ENCODE results near the gene GRAP2.
"Not testable (repeated sequence)": the region's sequence is repeated elsewhere in the genome, so short reads cannot be mapped to it uniquely, and the experiment has no call there.

GRAP2 gene

GRCh38 chr22:39900306-39901227 lies at the start of gene GRAP2:
Gene GRAP2 (plus strand): TSS chr22:39901084. CDS start chr22:39947107, 46,023 bp downstream.
- Mint-ChIP-seq H3K27ac (peak within 1 kb of the TSS; percentile 98), H3K4me3 (peak within 1 kb of the TSS; percentile 84), H3K36me3 (ENCODE audit: low read depth) (peaks cover 19% of the 10 kb centered on the region), H3K27me3 (no peaks in the 10 kb centered on the region), H3K4me1 (ENCODE audit: low read depth) (peaks cover 32% of the 10 kb centered on the region), H3K9me3 (no peaks in the 10 kb centered on the region)
- peak; percentile 58 for DNase-seq

- Mint-ChIP-seq H3K27ac (no peak overlapping the region), H3K27me3 (no peaks in the 10 kb centered on the region), H3K4me3 (no peak overlapping the region), H3K9me3 (no peaks in the 10 kb centered on the region), H3K36me3 (ENCODE audit: low read depth) (no peaks in the 10 kb centered on the region), H3K4me1 (ENCODE audit: low read depth) (no peaks in the 10 kb centered on the region)
- DNase-seq: no peak
Observed at GRCh38 chr22:39851606-39852315, 49.1 kb upstream of the GRAP2 start.

GRCh38 chr22:39852799-39853198 lies 48.1 kb upstream of the GRAP2 start:
- no peaks in the 10 kb centered on the region for H3K9me3 Mint-ChIP-seq
- H3K27me3 Mint-ChIP-seq: no peaks in the 10 kb centered on the region
- H3K4me3 Mint-ChIP-seq: no peak overlapping the region
- no peak for DNase-seq
- no peaks in the 10 kb centered on the region for H3K36me3 Mint-ChIP-seq (ENCODE audit: low read depth)
- H3K4me1 Mint-ChIP-seq (ENCODE audit: low read depth): no peaks in the 10 kb centered on the region
- H3K27ac Mint-ChIP-seq: no peak overlapping the region

GRCh38 chr22:39856588-39856987 lies 44.3 kb upstream of the GRAP2 start:
- no peak for DNase-seq
- H3K4me3 Mint-ChIP-seq: no peak overlapping the region
- no peaks in the 10 kb centered on the region for H3K36me3 Mint-ChIP-seq (ENCODE audit: low read depth)
- peaks cover 23% of the 10 kb centered on the region for H3K4me1 Mint-ChIP-seq (ENCODE audit: low read depth)
- H3K9me3 Mint-ChIP-seq: no peaks in the 10 kb centered on the region
- no peaks in the 10 kb centered on the region for H3K27me3 Mint-ChIP-seq
- no peak overlapping the region for H3K27ac Mint-ChIP-seq

GRCh38 chr22:39859903-39860588 lies 40.8 kb upstream of the GRAP2 start:
- DNase-seq: no peak
- H3K27ac Mint-ChIP-seq: peak overlapping the region; percentile 69
- H3K9me3 Mint-ChIP-seq: no peaks in the 10 kb centered on the region
- H3K27me3 Mint-ChIP-seq: no peaks in the 10 kb centered on the region
- H3K4me3 Mint-ChIP-seq: peak overlapping the region; percentile 60
- H3K4me1 Mint-ChIP-seq (ENCODE audit: low read depth): peaks cover 23% of the 10 kb centered on the region
- no peaks in the 10 kb centered on the region for H3K36me3 Mint-ChIP-seq (ENCODE audit: low read depth)

- H3K4me3 Mint-ChIP-seq: no peak overlapping the region
- H3K9me3 Mint-ChIP-seq: peaks cover 4% of the 10 kb centered on the region
- no peaks in the 10 kb centered on the region for H3K27me3 Mint-ChIP-seq
- peaks cover 7% of the 10 kb centered on the region for H3K4me1 Mint-ChIP-seq (ENCODE audit: low read depth)
- DNase-seq: no peak
- H3K27ac Mint-ChIP-seq: no peak overlapping the region
- H3K36me3 Mint-ChIP-seq (ENCODE audit: low read depth): no peaks in the 10 kb centered on the region
Observed at GRCh38 chr22:39868741-39869140, 32.1 kb upstream of the GRAP2 start.

GRCh38 chr22:39869797-39870196 lies 31.1 kb upstream of the GRAP2 start:
- not testable (repeated sequence) for H3K4me3 Mint-ChIP-seq; H3K27me3 Mint-ChIP-seq; H3K27ac Mint-ChIP-seq; H3K9me3 Mint-ChIP-seq; DNase-seq; H3K36me3 Mint-ChIP-seq (ENCODE audit: low read depth)
- peaks cover 13% of the 10 kb centered on the region for H3K4me1 Mint-ChIP-seq (ENCODE audit: low read depth)

GRCh38 chr22:39871008-39871798 lies 29.7 kb upstream of the GRAP2 start:
- no peak overlapping the region for H3K27ac Mint-ChIP-seq
- no peak for DNase-seq
- H3K4me3 Mint-ChIP-seq: no peak overlapping the region
- no peaks in the 10 kb centered on the region for H3K27me3 Mint-ChIP-seq
- H3K4me1 Mint-ChIP-seq (ENCODE audit: low read depth): peaks cover 13% of the 10 kb centered on the region
- H3K36me3 Mint-ChIP-seq (ENCODE audit: low read depth): no peaks in the 10 kb centered on the region
- peaks cover 5% of the 10 kb centered on the region for H3K9me3 Mint-ChIP-seq

GRCh38 chr22:39872548-39872947 lies 28.3 kb upstream of the GRAP2 start:
- Mint-ChIP-seq H3K4me3 (no peak overlapping the region), H3K27ac (no peak overlapping the region), H3K4me1 (ENCODE audit: low read depth) (peaks cover 13% of the 10 kb centered on the region)

GRCh38 chr22:39873965-39874364 lies 26.9 kb upstream of the GRAP2 start:
- no peak for DNase-seq
- peak overlapping the region; percentile 60 for H3K27ac Mint-ChIP-seq
- peaks cover 17% of the 10 kb centered on the region for H3K4me1 Mint-ChIP-seq (ENCODE audit: low read depth)
- H3K27me3 Mint-ChIP-seq: no peaks in the 10 kb centered on the region
- peaks cover 5% of the 10 kb centered on the region for H3K9me3 Mint-ChIP-seq
- H3K4me3 Mint-ChIP-seq: no peak overlapping the region
- H3K36me3 Mint-ChIP-seq (ENCODE audit: low read depth): no peaks in the 10 kb centered on the region

More at GRCh38 chr22:39872548-39872947, 28.3 kb upstream of the GRAP2 start:
- no peaks in the 10 kb centered on the region for H3K36me3 Mint-ChIP-seq (ENCODE audit: low read depth)
- no peaks in the 10 kb centered on the region for H3K27me3 Mint-ChIP-seq
- peaks cover 5% of the 10 kb centered on the region for H3K9me3 Mint-ChIP-seq
- DNase-seq: no peak

- peaks cover 17% of the 10 kb centered on the region for H3K4me1 Mint-ChIP-seq (ENCODE audit: low read depth)
- not testable (repeated sequence) for H3K36me3 Mint-ChIP-seq (ENCODE audit: low read depth); H3K27me3 Mint-ChIP-seq; H3K9me3 Mint-ChIP-seq; H3K4me3 Mint-ChIP-seq; H3K27ac Mint-ChIP-seq; DNase-seq
Observed at GRCh38 chr22:39875176-39875885, 25.6 kb upstream of the GRAP2 start.

GRCh38 chr22:39877079-39877845 lies 23.6 kb upstream of the GRAP2 start:
- Mint-ChIP-seq H3K9me3 (peaks cover 5% of the 10 kb centered on the region), H3K4me1 (ENCODE audit: low read depth) (peaks cover 17% of the 10 kb centered on the region), H3K4me3 (no peak overlapping the region), H3K27me3 (no peaks in the 10 kb centered on the region), H3K36me3 (ENCODE audit: low read depth) (no peaks in the 10 kb centered on the region), H3K27ac (no peak overlapping the region)
- DNase-seq: no peak

- no peak overlapping the region for H3K27ac Mint-ChIP-seq
- no peak for DNase-seq
- peaks cover 5% of the 10 kb centered on the region for H3K4me1 Mint-ChIP-seq (ENCODE audit: low read depth)
- no peak overlapping the region for H3K4me3 Mint-ChIP-seq
- H3K9me3 Mint-ChIP-seq: no peaks in the 10 kb centered on the region
- no peaks in the 10 kb centered on the region for H3K36me3 Mint-ChIP-seq (ENCODE audit: low read depth)
- no peaks in the 10 kb centered on the region for H3K27me3 Mint-ChIP-seq
Observed at GRCh38 chr22:39880722-39881121, 20.2 kb upstream of the GRAP2 start.

Data from activated T-cell treated with anti-CD3 and anti-CD28 coated beads, Interleukin-2, amount 50 U/mL, for 24 hours (primary cell).